Stimulated activated CD8-positive, alpha-beta memory T cell treated with anti-CD3 and anti-CD28 coated beads, Interleukin-4, amount 100 ng/mL, for 24 hours (primary cell): ENCODE results near the gene KCNQ1.

Experiments used
- DNase-seq: peaks from one replicate; pipeline ENCODE4 v3.0.0-alpha.2; 2020; ENCODE audit warnings: low read depth

The KCNQ1 gene

DNA sequence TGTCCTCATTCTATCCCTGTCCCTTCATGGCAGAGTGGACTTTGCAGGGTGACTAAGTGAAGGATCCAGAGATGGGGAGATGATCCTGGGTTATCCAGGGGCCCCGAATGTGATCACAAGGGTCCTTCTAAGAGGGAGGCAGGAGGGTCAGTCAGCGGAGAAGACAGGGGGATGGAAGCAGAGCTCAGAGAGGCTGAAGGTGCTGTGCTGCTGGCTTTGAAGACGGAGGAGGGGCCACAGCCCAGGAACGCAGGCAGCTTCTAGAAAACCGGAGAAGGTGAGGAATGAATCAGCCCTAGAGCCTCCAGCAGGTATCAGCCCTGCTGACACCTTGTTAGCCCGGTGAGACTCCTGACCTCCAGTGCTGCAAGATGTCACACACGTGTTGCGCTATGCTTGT, 377.1 kb downstream of the KCNQ1 start:
- no peak for DNase-seq

DNA sequence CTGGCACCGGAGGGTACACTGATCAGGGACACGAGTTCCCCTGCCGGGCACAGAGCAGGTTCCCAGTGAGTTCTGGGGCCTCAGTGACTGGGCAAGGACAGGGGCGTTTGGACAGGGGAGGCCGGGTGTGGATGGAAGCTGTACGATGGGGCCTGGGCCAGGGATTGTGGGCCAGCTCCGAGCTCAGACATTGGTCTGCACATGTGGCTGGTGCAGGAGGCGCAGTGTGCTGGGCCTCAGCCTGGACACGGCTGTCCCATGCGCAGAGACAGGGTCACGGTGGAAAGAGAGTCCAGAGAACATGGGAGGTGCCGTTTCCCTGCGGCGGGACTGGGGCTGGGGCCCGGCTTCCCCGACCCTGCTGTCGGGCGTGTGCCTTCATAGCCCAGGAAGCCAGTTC, 380.0 kb downstream of the KCNQ1 start:
- no peak for DNase-seq

DNA sequence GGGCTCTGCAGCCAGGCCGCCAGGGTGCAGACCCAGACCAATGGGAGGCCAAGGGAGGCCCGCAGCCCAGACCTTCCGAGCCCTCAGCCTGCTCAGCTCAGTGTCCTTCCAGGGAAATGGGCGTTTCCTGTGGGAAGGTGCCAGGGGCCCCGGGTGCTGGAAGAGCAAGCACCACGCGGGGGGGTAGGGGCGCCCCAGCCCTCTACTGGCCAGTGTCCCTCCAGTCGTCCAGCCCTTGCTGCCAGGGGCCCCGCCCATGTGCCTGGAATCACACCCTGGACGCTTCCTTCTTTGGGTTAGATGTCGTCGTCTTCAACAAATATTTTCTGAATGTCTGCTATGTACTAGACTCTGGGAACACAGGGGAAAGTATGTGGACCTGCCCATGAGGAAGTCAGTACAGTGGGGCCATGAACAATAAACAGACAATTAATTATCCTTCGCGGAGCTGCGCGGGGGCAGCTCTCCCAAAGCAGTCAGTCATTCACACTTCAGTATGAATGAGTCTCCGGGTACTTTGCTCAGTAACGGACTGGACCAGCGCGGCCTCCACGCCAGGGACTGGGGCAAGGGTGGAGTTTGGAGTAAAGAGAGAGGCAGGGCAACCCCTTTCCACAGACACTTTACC, 380.6 kb downstream of the KCNQ1 start:
- no peak for DNase-seq

DNA sequence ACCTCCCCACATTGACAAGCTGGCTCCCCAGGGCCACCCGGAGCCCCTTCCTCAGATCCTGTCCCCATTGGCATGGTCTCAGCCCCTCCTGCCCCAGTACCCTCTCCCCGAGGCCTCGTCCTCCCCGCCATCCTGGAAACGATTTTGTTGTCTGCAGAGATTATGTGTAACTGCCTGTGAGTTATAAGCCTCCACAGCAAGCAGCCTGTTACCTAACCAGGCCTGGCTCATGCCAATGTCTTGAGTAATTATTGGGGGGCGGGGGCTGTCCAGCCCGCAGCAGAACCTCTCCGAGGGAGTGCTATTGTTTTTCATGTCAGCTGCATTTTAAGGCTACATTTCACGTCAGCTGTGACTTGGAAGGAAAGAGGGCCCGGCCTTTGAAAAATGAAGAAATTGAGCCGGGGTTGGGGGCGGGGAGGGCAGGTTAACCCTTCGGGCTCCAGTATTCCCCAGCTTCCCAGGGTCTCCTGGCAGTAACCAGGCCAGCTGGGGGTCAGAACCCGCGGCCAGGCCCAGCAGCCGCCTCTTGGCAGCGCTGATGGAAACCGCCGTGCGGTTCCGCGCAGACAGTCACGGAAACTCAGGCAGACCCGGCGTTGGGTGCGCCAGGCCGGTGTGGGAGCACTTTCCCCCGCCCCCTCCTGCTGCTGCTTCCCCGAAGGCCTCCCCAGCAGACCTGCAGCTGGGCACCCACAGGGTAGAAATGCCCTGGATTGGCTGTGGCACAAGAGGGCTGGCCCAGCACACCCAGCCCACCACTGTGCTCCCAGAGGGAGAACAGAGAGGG, 381.3 kb downstream of the KCNQ1 start:
- no peak for DNase-seq

DNA sequence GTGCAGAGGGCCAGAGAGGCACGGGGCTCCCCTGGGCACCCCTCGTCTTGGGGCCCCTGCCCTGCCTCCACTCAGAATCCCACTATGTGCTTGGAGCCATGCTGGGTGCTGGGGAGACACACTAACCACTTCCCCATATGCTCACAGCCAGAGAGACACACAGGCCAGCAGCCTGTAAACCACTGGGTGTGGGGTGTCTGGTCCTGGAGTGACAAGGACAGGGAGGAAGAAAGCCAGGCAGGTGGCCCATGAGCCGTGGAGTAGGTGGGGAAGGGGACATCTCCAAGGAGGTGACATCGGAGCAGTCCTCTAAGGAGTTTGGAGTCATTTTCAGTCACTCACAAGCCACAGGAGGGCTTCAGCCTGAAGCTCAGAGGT, 381.9 kb downstream of the KCNQ1 start:
- no peak for DNase-seq

DNA sequence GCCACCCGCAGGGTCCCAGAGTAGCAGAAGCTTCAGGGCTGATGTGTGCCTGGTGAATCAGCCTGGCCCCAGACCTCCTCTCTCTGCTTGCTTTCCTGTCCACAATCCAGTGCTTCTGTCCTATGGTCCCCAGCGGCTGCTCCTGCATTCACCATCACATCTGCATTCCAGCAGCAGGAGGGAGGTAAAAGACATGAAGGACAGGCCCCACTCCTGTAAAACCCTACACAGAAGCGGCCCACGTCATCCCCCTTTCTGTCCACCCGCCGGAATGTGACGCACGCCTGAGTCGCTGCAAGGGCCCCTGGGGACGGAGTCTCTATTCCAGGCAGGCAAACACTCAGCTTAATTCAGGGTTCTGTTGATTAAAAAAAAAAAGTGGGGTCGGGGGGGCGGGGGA, 382.4 kb downstream of the KCNQ1 start:
- DNase-seq: no peak

DNA sequence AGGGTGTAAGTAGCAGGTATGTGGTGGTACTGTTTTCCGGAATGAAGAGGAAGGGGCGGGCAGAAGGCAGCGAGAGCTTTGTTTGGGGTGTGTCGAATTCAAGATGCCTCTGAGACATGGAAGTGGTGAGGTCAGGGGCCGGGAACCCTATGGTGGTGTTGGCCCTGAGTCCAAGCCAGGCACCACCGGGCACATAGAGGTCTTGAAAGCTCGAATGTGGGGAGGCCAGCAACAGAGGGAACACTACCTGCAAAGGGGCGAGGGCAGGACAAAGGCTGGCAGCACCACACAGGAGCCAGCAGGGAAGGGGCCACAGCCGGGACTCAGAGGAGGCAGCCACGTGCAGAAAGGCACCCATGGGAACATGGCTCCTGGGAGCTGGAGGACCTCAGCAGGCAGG, 383.0 kb downstream of the KCNQ1 start:
- DNase-seq: no peak

DNA sequence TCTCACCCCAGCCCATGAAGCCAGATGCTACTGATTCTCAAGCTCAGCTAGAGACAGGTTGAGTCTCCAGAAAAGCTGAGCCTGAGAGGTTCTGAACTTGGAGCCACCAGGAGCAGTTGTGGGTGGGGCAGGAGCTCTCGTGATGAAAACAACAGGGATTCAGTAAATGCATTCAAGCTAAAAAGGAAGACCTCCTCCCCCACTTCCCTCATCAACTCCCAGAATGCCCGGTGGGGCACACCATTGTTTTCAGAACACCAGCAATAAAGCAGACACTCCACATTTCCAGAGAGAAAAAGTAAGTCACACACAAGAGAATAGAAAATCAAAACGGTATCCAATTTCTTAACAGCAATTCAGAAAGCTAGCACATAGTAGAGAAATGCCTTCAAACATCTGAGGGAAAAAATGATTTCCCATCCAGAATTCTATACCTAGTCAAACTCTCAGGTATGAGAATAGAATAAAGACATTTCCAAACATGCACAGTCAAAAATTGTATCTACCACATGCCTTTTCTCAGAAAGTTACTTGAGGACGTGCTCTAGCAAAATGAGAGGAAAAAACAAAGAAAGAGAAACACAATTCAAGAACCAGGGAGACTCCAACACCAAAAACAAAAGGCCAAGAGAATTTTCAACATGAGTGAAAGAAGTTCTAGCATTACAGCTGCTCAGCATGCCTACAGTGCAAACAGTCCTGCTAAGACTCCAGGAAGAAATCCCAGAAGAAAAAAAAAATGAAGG, 383.9 kb downstream of the KCNQ1 start:
- DNase-seq: no peak

DNA sequence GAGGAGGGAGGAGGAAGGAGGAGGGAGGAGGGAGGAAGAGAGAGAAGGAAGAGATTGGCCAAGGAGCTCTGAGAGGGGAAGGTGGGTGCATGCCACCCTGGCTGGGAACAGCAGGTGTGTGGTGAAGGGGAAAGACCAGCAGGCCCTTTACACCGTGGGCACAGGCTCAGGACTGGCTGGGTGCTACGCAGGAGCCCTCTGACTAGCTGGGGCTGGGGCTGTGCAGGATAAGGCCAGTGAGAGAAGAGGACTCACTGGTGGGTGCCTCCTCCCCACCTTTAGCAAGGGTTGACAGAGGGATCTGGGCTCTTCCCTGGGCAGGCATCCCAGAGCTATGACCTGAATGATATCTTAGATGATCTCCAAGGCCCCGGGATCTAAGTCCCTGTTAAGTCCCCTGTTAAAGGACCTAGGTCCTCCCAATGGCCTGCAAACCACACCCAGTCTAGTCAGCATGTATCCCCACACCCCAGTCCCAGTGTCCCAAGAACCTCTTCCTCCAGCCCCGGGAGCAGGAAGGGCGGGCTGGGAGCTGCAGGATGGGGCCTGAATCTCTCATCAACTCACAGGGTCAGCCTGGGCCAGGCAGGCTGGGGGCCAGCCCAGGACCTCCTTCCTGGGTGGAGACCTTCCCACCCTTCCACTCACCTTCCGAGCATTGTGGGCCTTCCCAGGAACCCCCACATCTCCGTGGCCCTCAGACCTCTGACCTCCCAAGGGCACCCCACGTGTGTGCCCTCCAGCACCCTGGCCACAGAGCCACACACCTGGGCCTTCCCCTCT, 385.4 kb downstream of the KCNQ1 start:
- DNase-seq: no peak

DNA sequence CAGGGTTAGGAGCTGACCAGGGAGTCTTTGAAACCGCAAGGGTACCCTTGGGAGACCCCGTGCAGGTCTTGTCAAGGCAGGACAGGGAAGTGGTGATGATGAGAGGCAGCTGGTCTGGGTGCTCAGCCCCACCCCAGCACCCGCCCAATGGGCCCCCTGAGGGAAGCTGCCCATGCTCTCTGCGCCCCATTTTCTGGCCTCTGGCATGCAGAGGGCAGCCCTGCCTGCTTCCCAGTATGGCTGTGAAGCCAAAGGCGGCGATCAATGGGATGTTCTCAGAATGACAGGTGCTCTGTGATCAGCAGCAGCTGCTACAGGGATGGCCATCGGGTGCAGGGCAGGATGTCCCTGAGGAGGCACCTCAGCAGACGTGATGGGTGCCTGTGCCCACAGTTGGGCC, 386.1 kb downstream of the KCNQ1 start:
- DNase-seq: no peak

DNA sequence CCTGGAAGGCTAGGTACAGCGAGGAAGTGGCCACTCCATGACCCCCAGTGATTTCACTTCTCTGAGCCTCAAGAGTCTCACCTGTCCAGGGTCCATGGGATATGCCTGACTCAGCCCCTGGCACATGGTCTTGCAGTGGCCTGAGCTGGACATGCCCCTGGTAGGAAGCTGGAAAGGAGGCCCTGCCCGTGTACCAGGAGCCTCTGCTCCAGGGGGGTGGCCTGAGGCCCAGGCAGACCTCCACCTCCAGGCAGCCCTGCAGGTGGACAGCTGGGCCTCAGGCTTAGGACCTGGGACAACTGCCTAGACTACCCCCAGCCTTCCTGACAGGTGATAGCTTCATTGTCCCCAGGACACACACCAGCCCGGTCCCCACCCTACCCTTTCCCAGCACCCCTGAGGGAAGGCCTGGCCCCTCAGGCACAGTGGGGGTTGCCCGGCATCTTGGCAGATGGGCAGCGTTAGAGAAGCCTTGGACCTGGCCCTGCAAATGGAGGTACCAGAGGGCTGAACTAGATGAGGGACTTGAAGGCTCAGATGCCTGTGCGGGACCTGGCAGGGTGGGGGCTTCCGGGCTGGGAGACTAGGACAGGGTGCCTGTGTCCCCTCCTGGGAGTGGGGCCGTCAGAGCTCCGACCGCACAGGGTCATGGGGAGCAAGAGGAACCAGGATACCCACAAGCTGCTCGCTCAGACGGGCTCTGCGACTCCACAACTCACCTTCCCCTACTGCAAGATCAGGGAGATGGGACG, 387.1 kb downstream of the KCNQ1 start:
- DNase-seq: no peak

DNA sequence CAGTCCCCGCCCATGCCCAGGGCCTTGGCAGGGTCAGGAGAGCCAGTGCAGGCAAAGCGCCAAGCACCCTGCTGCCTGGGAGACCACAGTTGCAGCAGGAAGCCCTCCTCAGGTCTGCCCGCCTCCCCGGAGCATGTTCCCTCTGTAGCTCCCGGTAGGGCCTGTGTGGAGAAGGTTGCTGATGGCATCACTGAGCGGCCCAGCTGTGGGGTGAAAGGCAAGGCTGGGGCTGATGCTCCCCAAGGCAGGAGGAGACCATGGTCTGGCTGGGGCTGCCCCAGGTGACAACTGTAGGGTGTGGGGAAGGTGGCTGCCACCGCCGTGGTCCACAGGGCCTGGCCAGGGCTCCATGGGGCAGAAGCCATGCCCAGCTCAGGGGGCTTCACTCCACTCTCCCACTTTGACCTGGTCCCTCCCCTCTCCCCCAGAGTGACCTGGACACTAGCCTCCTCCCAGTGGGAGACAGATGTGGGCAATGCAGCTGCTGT, 387.8 kb downstream of the KCNQ1 start:
- no peak for DNase-seq

DNA sequence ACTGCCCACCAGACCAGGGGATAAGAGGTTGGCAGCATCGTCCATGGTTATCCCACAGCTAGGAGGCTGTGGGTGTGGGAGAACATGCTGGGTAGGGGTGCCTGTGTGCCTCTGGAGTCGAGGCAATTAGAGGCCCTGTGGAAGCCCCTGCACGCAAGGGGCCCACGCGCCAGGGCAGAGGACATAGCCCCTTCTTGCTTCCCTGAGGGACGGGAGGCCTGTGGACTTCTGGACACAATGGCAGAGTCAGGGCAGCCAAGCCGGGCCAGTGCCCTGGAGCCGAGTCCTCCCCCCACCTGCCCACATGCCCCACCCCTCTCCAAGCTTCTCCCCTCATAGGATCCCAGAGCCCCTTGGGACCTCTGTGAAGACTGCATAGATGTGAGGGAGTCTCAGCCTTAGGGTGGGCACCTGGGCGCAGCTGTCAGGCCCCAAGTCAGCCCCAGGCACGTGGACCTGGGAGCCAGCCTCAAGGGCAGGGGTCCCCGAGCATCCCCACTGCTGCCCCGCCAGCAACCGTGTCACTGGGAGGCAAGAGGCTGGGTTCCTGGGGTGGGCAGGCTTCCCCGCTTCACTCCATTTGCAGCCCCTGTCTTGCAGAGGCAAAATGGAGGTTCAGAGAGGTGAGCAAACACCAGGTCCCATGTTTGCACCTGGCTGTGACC, 388.4 kb downstream of the KCNQ1 start:
- no peak for DNase-seq

DNA sequence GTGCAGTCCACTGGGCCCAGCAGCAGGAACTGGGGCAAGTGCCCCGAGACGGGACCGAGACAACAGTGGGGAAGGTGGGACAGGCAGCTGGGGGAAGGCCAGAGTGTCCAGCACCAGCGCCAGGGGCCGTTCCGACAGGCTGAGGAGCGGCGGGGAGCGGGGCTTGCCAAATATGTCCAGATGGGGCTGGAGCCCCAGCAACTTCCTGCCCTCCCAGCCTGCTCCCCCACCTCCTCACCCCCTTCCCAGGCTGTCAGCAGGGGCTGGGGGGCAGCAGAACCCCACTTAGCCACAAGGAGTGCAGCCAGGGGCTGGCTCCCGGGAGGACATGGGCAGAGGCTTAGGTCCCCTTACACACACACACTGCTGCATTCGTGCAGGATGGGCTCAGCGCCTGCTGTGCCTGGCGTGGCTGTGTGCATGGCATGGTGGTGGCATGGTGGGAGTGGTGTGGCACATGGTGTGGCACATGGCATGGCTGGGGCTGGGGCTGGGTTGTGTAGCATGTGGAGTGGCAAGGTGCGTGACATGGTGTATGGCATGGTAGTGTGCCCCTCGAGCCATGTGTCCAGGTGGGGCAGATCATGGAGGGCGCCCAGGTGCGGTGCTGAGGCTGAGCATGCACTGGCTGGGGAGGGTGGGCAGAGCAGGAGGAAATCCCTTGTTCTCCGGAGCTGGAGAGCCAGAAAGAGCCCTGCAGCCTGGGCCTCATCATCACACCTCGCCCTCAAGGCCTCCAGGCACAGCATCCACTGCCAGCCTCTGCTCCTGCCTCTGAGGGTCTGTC, 389.1 kb downstream of the KCNQ1 start:
- DNase-seq: no peak

DNA sequence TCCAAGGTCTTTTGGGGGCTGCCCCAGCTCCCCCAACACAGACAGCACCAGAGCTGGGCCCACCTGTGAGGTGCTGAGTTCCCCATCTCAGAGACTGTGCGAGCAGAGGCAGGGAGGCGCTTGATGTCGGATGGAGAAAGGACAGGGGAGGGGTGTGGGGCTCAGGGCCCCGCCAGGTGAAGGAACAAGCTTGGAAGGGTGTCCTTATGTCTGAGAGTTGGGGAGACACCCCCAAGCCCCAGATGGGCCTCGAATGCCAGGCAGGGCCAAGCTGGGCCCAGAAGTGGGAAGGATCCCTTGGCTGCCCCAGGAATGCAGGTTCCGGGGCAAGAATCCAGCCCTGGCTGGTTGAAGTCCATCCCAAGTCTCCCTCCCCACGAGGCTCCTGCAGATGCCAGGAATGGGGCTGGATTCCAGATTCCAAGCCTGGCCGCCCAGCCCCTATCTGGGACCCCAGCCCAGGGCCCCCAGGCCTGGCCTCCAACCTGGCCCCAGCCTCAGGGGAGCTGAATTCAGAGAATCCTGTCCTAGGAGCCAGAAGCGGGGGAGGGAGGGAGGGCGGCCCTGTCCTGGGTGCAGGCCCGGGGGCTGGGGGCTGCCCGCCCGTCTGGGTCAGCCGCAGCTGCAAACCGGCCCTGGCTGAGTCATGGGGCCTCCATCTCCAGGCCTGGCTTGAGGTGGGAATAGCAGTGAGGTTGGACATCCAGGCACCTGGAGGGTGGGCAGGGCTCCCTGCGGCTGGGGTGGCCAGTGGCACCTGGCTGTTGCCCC, 389.9 kb downstream of the KCNQ1 start:
- DNase-seq: no peak

DNA sequence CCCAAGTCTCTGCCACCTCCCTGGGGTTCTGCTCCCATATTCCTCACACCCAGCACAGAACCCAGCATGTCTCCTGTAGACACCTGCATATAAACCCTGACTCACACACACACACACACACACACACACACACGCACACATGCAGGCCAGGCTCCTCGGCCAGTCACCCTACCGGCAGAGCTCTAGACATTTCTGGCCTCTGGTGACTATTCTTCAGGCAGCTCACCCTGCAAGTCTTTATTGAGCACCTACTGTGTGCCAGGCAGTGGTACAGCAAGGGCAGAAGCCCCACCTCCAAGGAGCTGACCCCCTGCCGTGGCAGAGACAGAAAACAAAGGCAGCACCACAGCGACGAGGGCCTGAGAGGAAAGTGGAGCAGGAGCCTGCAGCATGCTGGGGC, 390.5 kb downstream of the KCNQ1 start:
- no peak for DNase-seq

DNA sequence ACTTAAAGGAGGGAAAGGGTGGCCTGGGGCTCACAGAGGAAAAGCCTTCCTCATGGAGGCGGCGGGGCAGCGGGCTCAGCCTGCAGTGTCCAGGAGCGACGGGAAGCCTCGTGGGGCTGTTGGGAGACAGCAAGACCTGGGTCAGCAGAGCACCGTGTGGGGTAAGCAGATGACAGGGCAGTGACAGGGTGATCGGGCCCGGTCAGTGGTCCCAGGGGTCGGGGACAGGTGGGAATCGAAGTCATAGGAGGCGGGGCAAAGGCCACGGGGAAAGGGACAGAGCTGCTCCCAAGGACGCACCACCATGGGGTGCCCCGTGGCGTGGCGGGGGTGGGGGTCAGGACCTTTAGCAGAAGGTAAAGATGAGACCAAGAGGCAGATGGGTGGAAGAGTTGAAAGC, 390.9 kb downstream of the KCNQ1 start:
- DNase-seq: no peak

DNA sequence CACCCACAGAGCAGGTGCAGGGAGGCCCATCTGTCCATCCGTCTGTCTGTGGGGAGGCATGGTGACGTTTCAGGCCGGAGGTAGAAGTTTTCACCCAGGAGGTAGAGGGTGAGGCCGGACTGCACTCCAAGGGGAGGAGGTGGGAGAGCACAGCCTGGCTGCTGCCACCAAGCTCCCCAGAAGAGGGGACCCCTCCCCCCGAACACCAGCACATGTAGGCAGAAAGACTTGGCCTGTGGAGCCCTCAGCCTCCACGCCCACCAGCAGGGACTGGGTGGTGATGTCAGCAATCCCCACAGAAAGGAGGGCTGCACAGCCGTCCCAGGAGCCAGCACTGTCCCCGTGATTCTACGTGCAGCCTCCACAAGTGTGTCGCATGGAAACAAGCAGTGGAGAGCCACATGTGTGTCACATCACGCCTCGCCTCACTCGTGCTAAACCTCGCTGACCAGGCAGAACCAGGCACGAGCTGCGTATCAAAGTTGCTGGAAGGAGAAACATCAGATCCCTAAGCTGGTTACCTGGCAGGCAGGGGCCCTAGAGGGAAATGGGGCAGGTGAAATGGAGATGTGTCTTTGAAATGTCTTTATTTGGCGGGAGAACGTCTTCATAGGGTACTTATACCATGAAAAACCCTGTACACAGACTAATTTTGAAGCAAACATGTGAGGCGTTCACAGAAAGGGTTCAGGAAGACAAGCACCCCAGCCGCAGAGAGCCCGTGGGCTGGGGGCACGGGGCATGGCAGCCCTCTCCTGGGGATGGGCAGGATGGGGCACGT, 391.7 kb downstream of the KCNQ1 start:
- DNase-seq: no peak
